HG02938 (cell line): ENCODE data around the gene ZBTB37.
"Not testable (repeated sequence)": the region's sequence is repeated elsewhere in the genome, so short reads cannot be mapped to it uniquely, and the experiment has no call there.

ENCODE experiments used
- ATAC-seq: cut with Tn5 transposase; IDR thresholded peaks from one replicate; pipeline ENCODE4 v1.9.1; 2021; ENCODE audit warnings: mild to moderate bottlenecking, moderate library complexity; ENCODE audit not compliant: unreplicated experiment

Gene ZBTB37

DNA sequence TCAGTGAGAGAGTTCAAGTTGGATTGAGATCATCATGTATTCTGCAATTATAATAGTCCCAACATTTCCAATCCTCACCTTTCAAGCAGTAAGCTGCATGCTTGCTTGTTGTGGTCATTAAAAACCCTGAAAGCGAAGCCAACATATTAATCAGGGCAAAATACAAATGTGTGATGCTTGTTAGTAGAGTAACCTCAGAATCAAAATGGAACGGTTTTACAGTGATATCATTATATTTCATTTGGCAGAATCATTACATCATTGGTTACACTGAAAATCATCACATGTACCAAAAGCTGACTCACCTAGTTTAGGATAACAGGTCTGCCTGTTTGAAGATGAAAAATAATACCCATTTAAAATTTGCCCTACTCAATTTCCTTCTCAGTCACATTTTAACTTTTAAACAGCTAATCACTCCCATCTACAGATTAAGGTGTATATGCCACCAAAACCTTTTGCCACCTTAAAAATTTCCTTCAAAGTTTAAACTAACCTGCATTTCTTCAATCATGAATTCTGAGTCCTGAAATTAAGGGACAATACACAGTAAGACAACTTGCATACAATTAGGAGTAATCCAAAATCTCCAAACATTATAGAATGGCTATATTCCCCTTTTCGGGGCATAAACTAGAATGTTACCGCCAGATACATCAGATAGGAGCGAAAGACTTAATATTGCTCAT, 3.9 kb upstream of the ZBTB37 start:
- no peak for ATAC-seq

DNA sequence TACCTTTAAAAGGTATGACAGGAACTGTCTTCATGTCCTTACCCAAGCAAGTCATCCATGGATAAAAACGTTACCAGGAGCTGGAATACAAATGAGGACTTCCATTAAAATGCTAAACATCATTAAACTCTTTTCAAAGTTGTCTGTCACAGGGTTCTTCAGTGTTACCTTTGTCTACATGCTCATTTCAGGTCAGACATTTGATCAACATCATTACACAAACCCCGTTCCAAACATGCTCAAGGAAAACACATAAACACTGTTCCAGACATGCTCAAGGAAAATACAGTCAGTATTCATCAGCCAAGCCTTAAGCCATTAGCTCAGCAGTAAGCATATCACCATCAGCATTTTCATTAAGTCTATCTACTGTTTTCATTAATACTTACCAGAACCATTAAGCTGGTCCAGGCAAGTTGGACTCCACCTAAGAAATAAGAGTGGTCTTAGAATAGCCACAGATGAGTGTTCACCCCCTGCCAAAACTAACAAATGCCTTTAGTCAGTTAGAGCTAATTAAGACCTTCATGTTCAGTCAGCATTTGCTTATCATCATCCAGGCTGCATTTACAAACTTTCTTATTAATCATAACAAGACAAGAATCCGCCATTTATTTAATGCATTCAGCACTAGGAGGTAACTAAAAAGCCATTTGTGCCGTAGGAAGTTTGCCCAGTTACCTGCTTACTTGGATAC, 2.6 kb upstream of the ZBTB37 start:
- no peak for ATAC-seq

DNA sequence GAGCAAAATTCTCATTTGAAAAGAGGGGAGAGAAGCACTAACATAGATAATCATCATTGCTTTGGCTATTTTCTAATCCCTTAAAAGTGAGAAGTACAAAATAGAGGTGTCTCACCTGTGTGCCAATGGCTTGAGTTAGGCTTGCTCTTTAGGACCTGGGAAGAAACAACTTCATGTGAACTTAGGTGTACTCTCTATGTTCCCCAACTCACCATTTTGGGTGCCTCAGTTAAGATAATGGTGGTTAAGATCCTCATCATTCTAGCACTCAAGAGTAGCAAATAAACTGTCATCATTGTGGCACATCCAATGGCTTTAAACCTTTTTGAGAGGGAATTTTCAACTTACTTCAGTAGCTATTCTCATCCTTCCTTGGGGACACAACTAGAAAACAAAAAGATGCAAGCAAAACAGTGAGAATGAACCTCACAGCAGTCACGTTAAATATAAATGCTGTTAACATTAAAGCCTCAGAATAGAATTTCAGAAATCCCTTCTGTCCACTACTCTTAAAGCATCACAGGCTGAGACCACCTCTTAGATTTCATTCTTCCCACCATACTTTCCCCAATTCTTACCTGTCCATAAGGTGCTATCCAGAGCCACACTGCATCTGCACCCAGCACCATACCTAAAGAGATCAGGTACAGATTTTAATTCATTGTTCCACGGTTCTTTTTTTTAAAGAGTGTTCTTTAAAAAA, 1.6 kb upstream of the ZBTB37 start:
- no peak for ATAC-seq

DNA sequence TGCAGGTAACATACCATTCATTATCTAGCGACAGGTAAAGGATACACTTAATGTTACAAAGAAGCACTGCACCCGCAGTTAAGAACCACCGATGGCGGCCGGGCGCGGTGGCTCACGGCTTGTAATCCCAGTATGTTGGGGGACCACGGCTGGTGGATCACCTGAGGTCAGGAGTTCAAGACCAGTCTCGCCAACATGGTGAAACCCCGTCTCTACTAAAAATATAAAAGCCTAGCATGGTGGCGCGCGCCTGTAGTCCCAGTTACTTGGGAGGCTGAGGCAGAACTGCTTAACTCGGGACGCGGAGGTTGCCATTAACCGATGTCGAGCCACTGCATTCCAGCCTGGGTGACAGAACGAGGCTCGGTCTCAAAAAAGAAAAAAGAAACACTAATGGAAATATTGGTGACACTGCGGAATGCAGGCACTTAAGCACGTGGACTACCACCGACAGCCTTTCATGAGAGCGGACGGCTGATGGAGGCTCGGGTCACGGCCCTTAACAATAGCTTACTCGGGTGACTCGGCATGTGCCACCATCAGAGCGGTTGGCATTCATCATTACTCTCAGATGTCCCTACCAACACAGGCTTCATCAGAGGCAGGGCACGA, 933 bp upstream of the ZBTB37 start:
- no peak for ATAC-seq

DNA sequence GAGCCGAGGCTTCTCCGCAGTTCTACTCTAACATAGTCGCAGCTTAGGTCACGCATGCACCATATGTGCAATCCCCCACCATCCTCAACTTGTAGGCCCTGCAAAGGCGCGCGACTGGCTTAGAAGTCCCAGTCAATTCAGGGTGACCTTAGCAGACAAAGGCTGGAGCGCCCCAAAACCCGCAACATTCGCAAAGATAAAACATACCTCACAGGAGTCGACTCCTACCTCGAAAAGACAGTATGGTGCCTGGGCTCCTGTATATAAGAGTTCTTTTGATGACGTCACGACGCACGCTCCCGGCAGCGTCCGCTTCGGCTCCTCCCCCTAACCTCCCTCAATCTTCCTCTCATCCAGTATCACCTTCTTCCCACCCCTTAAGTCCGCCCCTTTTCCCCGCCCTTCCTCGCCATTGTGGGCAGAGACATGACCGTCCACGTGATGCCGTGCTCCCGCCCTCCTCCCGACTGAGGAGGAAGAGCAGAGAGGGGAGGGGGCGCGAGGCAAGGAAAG, 371 bp upstream of the ZBTB37 start, which contains the start of gene GAS5:
Gene GAS5 (minus strand): TSS at position 237 of the 513 bp plus-strand sequence.
- peak; percentile 74 for ATAC-seq

DNA sequence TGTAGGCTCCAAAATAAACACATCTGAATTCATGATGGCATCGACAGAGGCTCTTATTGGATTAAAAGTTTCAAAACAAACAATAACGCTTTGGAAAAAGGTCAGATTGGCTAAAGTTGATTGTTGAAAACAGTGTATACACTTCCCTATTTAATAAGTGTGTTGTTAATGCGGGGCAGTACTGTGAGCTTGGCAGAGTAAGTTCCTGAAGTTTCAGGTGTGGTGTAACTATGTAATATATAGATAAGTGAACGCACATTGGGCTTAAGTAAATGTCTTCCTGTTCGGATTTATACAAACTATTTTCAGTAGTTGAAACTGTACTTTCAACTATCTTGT, 810 bp downstream of the ZBTB37 start:
- ATAC-seq, result no peak

DNA sequence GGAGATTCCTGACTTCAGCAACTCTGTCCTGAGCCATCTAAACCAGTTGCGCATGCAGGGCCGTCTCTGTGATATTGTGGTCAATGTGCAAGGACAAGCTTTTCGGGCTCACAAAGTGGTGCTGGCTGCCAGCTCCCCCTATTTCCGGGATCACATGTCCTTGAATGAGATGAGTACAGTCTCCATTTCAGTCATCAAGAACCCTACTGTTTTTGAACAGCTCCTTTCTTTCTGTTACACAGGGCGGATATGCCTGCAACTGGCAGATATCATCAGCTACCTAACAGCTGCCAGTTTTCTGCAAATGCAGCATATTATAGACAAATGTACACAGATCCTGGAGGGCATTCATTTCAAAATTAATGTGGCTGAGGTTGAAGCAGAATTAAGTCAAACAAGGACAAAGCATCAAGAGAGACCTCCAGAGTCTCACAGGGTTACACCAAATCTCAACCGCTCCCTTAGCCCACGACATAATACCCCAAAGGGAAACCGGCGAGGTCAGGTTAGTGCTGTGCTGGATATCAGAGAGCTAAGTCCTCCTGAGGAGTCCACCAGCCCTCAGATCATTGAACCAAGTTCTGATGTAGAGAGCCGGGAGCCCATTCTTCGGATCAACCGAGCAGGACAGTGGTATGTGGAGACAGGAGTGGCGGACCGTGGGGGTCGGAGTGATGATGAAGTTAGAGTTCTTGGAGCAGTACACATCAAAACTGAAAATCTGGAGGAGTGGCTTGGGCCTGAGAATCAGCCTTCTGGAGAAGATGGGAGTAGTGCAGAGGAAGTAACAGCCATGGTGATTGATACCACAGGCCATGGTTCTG, 2.3 kb downstream of the ZBTB37 start:
- ATAC-seq, result no peak

DNA sequence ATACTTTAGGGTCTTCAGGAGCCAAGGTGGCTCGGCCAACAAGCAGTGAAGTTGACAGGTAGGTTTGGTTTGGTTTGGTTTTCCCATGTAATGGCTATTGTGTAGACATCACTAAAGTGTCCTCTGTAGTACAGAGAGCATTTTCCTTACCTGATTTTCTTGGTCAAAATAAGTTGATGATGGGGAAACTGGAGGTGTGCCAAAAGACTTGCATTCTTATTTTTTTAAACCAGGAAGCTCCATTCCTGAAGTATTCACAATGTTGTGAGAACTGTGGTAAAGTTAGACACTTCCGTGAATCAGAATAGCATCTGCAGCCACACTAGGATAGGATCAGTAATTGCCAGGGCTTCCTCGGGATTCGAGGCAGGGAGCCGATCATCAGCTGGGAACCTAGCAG, 2.9 kb downstream of the ZBTB37 start:
- no peak for ATAC-seq

DNA sequence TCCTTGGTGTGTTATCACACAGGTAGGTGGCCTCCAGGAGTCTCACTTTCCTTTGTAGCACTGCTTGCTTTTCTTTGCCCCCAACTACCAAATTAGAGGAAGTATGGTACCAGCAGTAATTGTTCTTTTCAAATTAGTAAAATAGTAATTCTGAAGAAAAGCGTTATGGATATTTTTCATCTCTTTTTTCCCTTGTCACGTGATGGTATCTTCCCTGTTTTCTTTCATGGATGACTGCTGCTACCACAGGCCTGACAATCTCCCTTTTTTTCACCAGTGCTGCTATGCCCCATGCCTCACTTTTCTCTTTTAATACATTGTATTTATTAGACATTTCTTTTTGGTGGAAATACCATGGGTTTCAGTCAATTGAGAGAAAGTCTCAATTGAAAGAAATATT, 3.3 kb downstream of the ZBTB37 start:
- ATAC-seq, result no peak

DNA sequence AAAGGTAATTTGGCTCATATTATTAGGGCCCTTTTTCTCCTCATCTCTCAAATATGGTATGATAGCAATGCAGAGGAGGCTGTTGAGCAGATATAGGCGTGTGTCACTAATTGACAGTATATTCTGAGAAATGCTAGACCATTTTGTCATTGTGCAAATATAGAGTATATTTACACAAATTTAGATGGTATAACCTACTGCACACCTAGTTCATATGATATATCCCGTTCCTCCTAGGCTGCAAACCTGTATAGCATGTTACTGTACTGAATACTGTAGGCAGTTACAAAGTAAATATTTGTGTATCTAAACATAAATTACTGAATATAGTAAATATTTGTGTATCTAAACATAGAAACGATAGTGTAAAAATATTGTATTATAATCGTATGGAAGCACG, 8.6 kb downstream of the ZBTB37 start:
- no peak for ATAC-seq

DNA sequence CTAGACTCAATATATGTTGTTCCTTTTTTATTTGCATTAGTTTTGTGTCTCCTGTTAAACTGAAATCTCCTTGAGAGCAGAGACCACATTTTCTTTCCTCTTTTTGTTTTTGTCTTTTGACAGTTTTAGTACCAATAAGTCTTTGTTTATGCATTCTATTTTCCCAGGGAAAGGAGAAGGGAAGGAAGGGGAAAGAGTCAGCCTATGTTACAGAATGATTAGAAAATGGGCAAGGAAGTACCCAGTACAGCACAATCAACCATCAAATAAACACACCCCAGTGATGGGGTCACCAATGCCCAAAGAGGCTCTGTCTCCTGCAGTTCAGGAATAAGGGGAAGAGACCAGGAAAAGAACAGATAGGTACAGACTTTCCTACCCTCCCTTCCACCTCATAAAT, 10.1 kb downstream of the ZBTB37 start:
- no peak for ATAC-seq

DNA sequence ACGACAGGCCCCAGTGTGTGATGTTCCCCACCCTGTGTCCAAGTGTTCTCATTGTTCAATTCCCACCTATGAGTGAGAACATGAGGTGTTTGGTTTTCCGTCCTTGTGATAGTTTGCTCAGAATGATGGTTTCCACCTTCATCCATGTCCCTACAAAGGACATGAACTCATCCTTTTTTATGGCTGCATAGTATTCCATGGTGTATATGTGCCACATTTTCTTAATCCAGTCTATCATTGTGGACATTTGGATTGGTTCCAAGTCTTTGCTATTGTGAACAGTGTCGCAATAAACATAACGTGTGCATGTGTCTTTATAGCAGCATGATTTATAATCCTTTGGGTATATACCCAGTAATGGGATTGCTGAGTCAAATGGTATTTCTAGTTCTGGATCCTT, 12.9 kb downstream of the ZBTB37 start:
- ATAC-seq, result not testable (repeated sequence)

DNA sequence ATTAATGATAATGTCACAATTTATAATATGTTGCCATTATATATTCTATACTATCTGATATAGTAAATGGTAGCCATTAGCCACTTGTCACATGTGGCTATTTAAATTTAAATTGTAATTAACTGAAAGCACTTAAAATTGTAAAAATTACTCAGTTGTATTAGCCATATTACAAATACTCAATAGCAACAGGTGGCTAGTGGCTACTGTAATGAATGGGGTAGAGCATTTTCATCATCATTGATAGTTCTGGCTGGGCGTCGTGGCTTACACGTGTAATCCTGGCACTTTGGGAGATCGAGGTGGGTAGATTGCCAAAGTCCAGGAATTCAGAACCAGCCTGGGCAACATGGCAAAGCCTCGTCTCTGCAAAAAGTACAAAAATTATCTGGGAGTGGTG, 16.5 kb downstream of the ZBTB37 start:
- ATAC-seq, result no peak

DNA sequence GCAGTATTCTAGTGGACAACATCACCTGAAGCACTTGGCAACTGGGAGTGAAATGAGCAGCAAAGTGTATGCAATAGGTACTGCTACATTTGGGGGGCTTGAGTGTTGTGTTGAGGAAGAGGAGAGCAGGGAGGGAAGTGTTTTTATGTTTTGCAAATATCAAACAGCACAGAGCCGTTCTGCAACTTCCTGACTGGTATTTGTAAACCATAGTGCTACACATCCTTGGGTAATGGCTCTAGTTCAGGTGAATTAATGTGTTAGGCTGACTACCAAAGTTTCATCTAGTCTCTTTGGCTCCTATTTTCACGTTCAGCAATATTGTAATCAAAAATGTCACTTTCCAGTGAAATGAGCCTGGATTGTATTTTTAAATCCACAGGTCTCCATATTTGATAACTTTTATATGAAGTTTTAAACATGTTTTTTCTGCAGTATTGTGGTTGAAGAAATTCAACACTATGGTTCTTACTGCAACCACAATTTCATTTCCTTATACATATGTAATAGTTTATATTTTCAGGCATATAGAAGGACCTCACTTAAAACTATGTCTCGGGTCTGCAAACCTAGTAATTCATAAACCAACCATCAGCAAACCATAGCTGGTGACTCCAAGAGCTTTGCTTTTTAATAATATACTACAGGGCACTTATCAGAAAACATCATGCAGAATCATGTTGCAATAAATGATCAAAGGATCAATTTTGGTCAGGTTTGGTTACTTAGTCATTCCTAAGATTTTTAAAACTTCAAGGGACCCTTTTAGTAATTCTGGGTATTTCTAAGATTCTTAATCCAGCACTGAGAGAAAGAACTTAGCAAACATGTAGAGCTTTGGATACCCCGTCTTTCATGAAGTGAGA, 18.8 kb downstream of the ZBTB37 start:
- ATAC-seq, result no peak

DNA sequence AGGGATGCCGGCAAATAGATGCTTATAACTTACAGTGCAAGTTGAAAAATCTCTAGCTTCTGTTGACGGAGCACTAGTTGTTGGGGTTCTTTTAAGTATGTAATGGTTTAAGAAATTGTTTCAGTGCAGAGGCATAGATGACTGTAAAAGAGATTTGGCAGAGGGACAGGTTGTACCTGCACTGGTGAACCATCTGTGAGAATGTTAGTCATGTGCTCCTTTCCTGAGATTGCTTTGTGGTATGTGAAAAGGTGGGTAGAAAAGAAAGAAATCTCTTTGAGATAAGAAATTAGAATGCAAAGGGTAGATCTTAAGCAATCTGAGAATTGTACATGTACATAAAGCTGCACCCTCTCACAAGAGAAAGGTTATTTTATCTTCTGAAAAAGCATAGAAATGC, 19.4 kb downstream of the ZBTB37 start:
- no peak for ATAC-seq

DNA sequence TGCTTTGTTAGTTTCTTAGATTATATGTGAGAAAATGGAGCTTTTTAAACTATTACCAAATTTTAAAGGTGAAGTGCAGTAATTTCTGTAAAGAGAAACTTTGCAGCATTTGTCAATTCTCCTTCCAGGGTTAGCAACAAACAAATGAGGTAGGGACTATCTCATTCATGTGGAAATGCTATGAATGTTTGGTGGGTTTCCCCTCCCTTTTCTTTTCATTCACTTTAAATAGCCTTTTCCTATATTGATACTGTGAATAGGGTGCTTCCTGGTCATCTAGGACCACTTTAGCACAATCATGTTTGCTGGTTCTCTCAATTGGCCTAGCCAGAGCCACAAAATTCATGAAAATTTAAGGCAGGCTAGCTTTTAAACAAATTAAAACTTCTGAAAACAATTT, 20.6 kb downstream of the ZBTB37 start:
- no peak for ATAC-seq

DNA sequence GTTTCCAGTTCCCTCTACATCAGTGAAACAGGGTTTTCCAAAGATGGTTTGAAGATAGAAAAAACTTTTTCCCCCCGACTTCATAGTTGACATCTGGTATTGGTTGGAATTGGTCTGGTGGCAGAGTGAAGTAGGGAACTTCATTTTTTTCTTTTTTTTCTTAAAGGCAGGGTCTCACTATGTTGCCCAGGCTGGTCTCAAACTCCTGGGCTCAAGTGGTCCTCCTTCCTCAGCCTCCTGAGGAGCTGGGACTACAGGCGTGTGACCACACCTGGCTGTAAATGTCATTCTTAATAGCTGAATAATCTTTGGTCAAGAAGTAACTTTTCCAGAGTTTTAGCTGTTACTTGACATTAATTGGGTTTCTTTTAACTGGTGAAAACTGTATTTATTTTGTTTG, 21.7 kb downstream of the ZBTB37 start:
- no peak for ATAC-seq

DNA sequence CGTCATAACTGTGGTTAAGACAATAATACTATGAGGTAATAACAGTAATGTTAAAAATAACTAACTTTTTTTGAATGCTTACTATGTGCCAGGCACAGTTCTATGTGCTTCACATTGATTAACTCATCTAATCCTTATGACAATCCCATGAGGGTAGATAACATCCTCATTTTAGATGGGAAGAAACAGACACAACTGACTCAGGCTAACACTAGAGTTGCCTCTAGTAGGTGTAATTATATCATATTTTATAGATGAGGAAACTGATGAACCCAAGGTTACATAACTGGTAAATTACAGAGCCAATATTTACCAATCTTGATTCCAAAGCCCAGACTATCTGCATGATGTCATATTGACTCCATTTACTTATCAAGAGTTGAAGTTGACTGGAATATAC, 25.4 kb downstream of the ZBTB37 start:
- no peak for ATAC-seq

DNA sequence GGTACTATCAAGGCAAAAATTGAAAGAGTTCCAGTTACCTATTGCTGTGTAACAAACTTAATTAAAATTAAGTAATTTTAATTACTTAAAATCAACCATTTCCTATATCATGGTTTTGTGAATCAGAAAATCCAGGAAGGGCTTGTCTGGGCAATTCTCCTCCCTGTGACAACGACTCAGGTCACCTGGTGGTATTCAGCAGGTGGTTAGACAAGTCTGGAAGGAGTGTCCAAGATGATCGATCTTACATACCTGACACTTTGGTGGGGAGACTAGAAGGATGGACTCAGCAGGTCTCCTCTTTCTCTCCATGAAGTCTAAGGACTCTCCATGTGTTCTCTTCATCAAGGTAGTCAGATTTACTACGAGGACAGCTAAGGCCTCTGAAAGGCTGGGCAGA, 26.0 kb downstream of the ZBTB37 start:
- no peak for ATAC-seq

DNA sequence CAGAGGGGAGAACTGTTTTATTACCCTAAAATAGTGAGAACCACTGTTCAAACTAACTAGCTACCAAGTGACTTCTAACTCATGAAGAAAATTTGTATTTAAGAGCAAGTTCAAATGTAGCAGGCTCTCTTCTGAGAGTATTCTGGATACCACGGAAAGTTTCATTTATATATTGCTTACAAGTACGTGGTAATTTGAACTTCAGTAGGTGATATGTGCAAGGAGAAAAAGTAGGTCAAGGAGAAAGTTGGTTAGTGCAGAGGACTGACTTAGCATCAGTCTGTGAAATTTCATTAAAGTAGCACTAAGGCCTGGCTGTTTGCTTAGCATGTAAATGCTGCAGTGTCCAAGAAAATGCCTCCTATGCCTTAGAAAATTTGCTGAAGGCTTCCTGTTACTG, 32.2 kb downstream of the ZBTB37 start:
- ATAC-seq, result no peak
